Measurements from ENCODE around the gene PRC1.
"Not testable (repeated sequence)": the region's sequence is repeated elsewhere in the genome, so short reads cannot be mapped to it uniquely, and the experiment has no call there.

Gene PRC1

DNA sequence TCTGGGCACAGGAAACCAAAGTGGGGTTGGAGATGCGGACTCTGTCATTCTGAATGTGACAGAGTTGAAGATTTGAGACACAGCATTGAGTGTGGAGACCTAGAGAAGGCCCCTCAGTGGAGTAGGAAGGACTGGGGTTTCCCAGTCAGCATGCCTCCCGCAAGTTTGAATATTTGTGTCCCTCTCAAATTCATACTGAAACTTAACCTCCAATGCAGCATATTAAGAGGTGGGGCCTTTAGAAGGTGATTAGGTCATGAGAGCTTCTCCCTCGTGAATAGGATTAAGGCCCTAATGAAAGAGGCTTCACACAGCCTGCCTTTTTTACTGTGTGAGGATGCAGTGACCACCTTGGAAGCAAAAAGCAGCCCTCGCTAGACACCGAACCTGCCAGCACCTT is 70.0 kb downstream of the PRC1 start:
- H3K27me3 ChIP-seq (ENCODE audit: low read length) = no peaks in the 10 kb centered on the region
- no peak overlapping the region for H3K4me2 ChIP-seq (ENCODE audit: low read depth, low read length, poor library complexity, severe bottlenecking)
- TF ChIP-seq, protein P1, sequence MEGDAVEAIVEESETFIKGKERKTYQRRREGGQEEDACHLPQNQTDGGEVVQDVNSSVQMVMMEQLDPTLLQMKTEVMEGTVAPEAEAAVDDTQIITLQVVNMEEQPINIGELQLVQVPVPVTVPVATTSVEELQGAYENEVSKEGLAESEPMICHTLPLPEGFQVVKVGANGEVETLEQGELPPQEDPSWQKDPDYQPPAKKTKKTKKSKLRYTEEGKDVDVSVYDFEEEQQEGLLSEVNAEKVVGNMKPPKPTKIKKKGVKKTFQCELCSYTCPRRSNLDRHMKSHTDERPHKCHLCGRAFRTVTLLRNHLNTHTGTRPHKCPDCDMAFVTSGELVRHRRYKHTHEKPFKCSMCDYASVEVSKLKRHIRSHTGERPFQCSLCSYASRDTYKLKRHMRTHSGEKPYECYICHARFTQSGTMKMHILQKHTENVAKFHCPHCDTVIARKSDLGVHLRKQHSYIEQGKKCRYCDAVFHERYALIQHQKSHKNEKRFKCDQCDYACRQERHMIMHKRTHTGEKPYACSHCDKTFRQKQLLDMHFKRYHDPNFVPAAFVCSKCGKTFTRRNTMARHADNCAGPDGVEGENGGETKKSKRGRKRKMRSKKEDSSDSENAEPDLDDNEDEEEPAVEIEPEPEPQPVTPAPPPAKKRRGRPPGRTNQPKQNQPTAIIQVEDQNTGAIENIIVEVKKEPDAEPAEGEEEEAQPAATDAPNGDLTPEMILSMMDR (IDR thresholded peaks at IDR 0.05; ENCODE audit: insufficient read depth, low read length, poor library complexity, severe bottlenecking) = no peak
- TF ChIP-seq EZH2phosphoT487 (conservative IDR thresholded peaks at IDR 0.05; ENCODE audit: low read length) = no peak
- no peaks in the 10 kb centered on the region for H3K79me2 ChIP-seq (ENCODE audit: insufficient read depth, low read length)
- no peak overlapping the region for H3K9ac ChIP-seq (ENCODE audit: low read length)
- H3K9me3 ChIP-seq (ENCODE audit: insufficient read depth, low read length) = no peaks in the 10 kb centered on the region
- no peaks in the 10 kb centered on the region for H4K20me1 ChIP-seq (ENCODE audit: low read depth, low read length)
- peaks cover 9% of the 10 kb centered on the region; the same call in 1 of the 2 replicates for H3F3A ChIP-seq (ENCODE audit: insufficient read depth)
- H3K4me3 ChIP-seq (ENCODE audit: insufficient read depth, low read length, poor library complexity, severe bottlenecking) = no peak overlapping the region
- no peaks in the 10 kb centered on the region for H3K9me2 ChIP-seq (replicated peaks; ENCODE audit: insufficient read depth, low read length)
- no peak overlapping the region for H2AFZ ChIP-seq (ENCODE audit: low read depth, low read length, severe bottlenecking)
- H3K36me3 ChIP-seq (ENCODE audit: low read length) = no peaks in the 10 kb centered on the region
- H3K27ac ChIP-seq (ENCODE audit: low read depth, low read length) = no peak overlapping the region

- not testable (repeated sequence) for H3K27ac ChIP-seq (ENCODE audit: low read depth, low read length); H3K4me3 ChIP-seq (ENCODE audit: insufficient read depth, low read length, poor library complexity, severe bottlenecking); H3K4me2 ChIP-seq (ENCODE audit: low read depth, low read length, poor library complexity, severe bottlenecking); H3K9ac ChIP-seq (ENCODE audit: low read length); H3K9me3 ChIP-seq (ENCODE audit: insufficient read depth, low read length); H2AFZ ChIP-seq (ENCODE audit: low read depth, low read length, severe bottlenecking); H3F3A ChIP-seq (ENCODE audit: insufficient read depth); H3K36me3 ChIP-seq (ENCODE audit: low read length); H4K20me1 ChIP-seq (ENCODE audit: low read depth, low read length); H3K27me3 ChIP-seq (ENCODE audit: low read length); H3K79me2 ChIP-seq (ENCODE audit: insufficient read depth, low read length); H3K9me2 ChIP-seq (replicated peaks; ENCODE audit: insufficient read depth, low read length)
These were observed 71.5 kb downstream of the PRC1 start for GRCh38 chr15:90922712-90923322.

GRCh38 chr15:90921887-90922286 is 72.4 kb downstream of the PRC1 start:
- TF ChIP-seq EZH2phosphoT487 (conservative IDR thresholded peaks at IDR 0.05; ENCODE audit: low read length) = no peak
- TF ChIP-seq, protein P1 (IDR thresholded peaks at IDR 0.05; ENCODE audit: insufficient read depth, low read length, poor library complexity, severe bottlenecking) = no peak
- no peaks in the 10 kb centered on the region for H4K20me1 ChIP-seq (ENCODE audit: low read depth, low read length)
- H3K9me2 ChIP-seq (replicated peaks; ENCODE audit: insufficient read depth, low read length) = no peaks in the 10 kb centered on the region
- no peak overlapping the region for H3K4me3 ChIP-seq (ENCODE audit: insufficient read depth, low read length, poor library complexity, severe bottlenecking)
- no peaks in the 10 kb centered on the region for H3K9me3 ChIP-seq (ENCODE audit: insufficient read depth, low read length)
- no peaks in the 10 kb centered on the region for H3K27me3 ChIP-seq (ENCODE audit: low read length)
- no peak overlapping the region for H3K9ac ChIP-seq (ENCODE audit: low read length)
- H2AFZ ChIP-seq (ENCODE audit: low read depth, low read length, severe bottlenecking) = no peak overlapping the region
- no peaks in the 10 kb centered on the region for H3K36me3 ChIP-seq (ENCODE audit: low read length)
- H3F3A ChIP-seq (ENCODE audit: insufficient read depth) = no peaks in the 10 kb centered on the region
- no peak overlapping the region for H3K27ac ChIP-seq (ENCODE audit: low read depth, low read length)
- no peak overlapping the region for H3K4me2 ChIP-seq (ENCODE audit: low read depth, low read length, poor library complexity, severe bottlenecking)
- H3K79me2 ChIP-seq (ENCODE audit: insufficient read depth, low read length) = no peaks in the 10 kb centered on the region

DNA sequence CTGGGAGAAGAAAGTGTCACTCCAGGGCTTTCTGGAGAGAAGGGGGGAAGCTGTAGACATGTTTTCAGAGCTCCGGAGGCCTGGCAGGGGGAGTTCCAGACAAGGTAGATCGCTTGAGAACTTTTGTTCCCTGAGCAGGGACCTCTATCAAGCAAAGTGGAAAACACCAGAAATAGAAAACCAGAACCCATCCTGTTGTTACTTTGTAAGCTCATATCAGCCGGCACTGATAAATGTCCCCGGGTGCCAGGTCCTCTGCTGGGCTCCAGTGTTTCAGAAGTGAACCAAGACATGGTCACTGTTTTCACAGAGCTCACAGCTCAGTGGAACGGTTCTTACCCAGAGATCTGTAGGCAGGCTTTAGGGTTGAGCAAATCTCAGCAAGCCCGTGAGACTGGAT is 75.5 kb downstream of the PRC1 start:
- no peaks in the 10 kb centered on the region for H3K9me2 ChIP-seq (replicated peaks; ENCODE audit: insufficient read depth, low read length)
- H3K9me3 ChIP-seq (ENCODE audit: insufficient read depth, low read length) = no peaks in the 10 kb centered on the region
- no peaks in the 10 kb centered on the region for H3F3A ChIP-seq (ENCODE audit: insufficient read depth)
- no peaks in the 10 kb centered on the region for H3K79me2 ChIP-seq (ENCODE audit: insufficient read depth, low read length)
- no peak overlapping the region for H3K4me3 ChIP-seq (ENCODE audit: insufficient read depth, low read length, poor library complexity, severe bottlenecking)
- H3K9ac ChIP-seq (ENCODE audit: low read length) = no peak overlapping the region
- no peak overlapping the region for H3K27ac ChIP-seq (ENCODE audit: low read depth, low read length)
- no peak for TF ChIP-seq EZH2phosphoT487 (conservative IDR thresholded peaks at IDR 0.05; ENCODE audit: low read length)
- TF ChIP-seq, protein P1 (IDR thresholded peaks at IDR 0.05; ENCODE audit: insufficient read depth, low read length, poor library complexity, severe bottlenecking) = no peak
- no peak overlapping the region for H3K4me2 ChIP-seq (ENCODE audit: low read depth, low read length, poor library complexity, severe bottlenecking)
- H2AFZ ChIP-seq (ENCODE audit: low read depth, low read length, severe bottlenecking) = no peak overlapping the region
- H4K20me1 ChIP-seq (ENCODE audit: low read depth, low read length) = no peaks in the 10 kb centered on the region
- no peaks in the 10 kb centered on the region for H3K36me3 ChIP-seq (ENCODE audit: low read length)
- H3K27me3 ChIP-seq (ENCODE audit: low read length) = no peaks in the 10 kb centered on the region

Measured in SU-DHL-6 (cell line).